Stomach smooth muscle (tissue), 2 donors: ENCODE results near the gene POLRMT.
"Not testable (repeated sequence)": the region's sequence is repeated elsewhere in the genome, so short reads cannot be mapped to it uniquely, and the experiment has no call there.

Experiments
- H3K27ac ChIP-seq: one replicate; pipeline ENCODE4 v1.7.0; 2013; ENCODE audit warnings: mild to moderate bottlenecking, low read length, inconsistent platforms
- H3K27me3 ChIP-seq, 2 donors: one replicate each; pipeline ENCODE4 v1.7.0; 2013; ENCODE audit warnings: low read length in 2 of 2; ENCODE audit not compliant: insufficient read depth in 2 of 2, control insufficient read depth in 1 of 2
- H3K36me3 ChIP-seq, 2 donors: one replicate each; pipeline ENCODE4 v1.7.0; 2013; ENCODE audit warnings: low read length in 2 of 2; ENCODE audit not compliant: control insufficient read depth in 2 of 2, insufficient read depth in 2 of 2
- H3K4me1 ChIP-seq: one replicate; pipeline ENCODE4 v1.7.0; 2013; ENCODE audit warnings: low read length; ENCODE audit not compliant: control insufficient read depth, insufficient read depth
- H3K4me3 ChIP-seq, 2 donors: one replicate each; pipeline ENCODE4 v1.7.0; 2013; ENCODE audit warnings: low read length in 2 of 2
- H3K9ac ChIP-seq, 2 donors: one replicate each; pipeline ENCODE4 v1.7.0; 2013; ENCODE audit warnings: low read length in 2 of 2, mild to moderate bottlenecking in 1 of 2
- H3K9me3 ChIP-seq, 2 donors: one replicate each; pipeline ENCODE4 v1.7.0; 2013; ENCODE audit warnings: low read length in 2 of 2; ENCODE audit not compliant: control insufficient read depth in 2 of 2
- donor health status: healthy.
- donor health status: Pancreatic carcinoma.

The POLRMT gene

GRCh38 chr19:622666-623065 is 10.7 kb downstream of the POLRMT start:
- Histone ChIP-seq H3K9ac (no peak overlapping the region), H3K4me1 (no peaks in the 10 kb centered on the region), H3K36me3 (peaks cover 8 to 25% of the 10 kb centered on the region in 2 donors), H3K27ac (no peak overlapping the region), H3K9me3 (no peaks in the 10 kb centered on the region), H3K4me3 (no peak overlapping the region), H3K27me3 (no peaks in the 10 kb centered on the region)

- H3K27ac ChIP-seq: no peak overlapping the region
- H3K27me3 ChIP-seq: no peaks in the 10 kb centered on the region
- H3K9me3 ChIP-seq: no peaks in the 10 kb centered on the region
- no peak overlapping the region for H3K4me3 ChIP-seq
- H3K36me3 ChIP-seq: peaks cover 8 to 27% of the 10 kb centered on the region in 2 donors
- H3K9ac ChIP-seq: no peak overlapping the region
- H3K4me1 ChIP-seq: no peaks in the 10 kb centered on the region
These were observed 11.5 kb downstream of the POLRMT start for GRCh38 chr19:621819-622218.

GRCh38 chr19:621191-621590 is 12.1 kb downstream of the POLRMT start:
- not testable (repeated sequence) for H3K9ac ChIP-seq, H3K4me1 ChIP-seq, H3K4me3 ChIP-seq, H3K9me3 ChIP-seq, H3K27me3 ChIP-seq, H3K27ac ChIP-seq
- H3K36me3 ChIP-seq: peaks cover 8 to 27% of the 10 kb centered on the region in 2 donors

- Histone ChIP-seq H3K27ac (no peak overlapping the region), H3K27me3 (peaks cover 0 to 3% of the 10 kb centered on the region in 2 donors), H3K4me1 (no peaks in the 10 kb centered on the region), H3K9ac (no peak overlapping the region), H3K36me3 (peaks cover 5 to 27% of the 10 kb centered on the region in 2 donors), H3K9me3 (no peaks in the 10 kb centered on the region), H3K4me3 (no peak overlapping the region)
These were observed 13.0 kb downstream of the POLRMT start for GRCh38 chr19:620166-620862.

GRCh38 chr19:619286-620002 is 13.9 kb downstream of the POLRMT start:
- Histone ChIP-seq H3K36me3 (peaks cover 0 to 24% of the 10 kb centered on the region in 2 donors), H3K4me3 (no peak overlapping the region)

GRCh38 chr19:618674-619285 is 14.6 kb downstream of the POLRMT start:
- Histone ChIP-seq H3K27me3 (peaks cover 0 to 3% of the 10 kb centered on the region in 2 donors), H3K9me3 (no peaks in the 10 kb centered on the region), H3K4me1 (no peaks in the 10 kb centered on the region), H3K4me3 (no peak overlapping the region), H3K27ac (no peak overlapping the region), H3K36me3 (peaks cover 0 to 24% of the 10 kb centered on the region in 2 donors), H3K9ac (no peak overlapping the region)

More at GRCh38 chr19:619286-620002, 13.9 kb downstream of the POLRMT start:
- Histone ChIP-seq H3K9ac (no peak overlapping the region), H3K27me3 (peaks cover 0 to 3% of the 10 kb centered on the region in 2 donors), H3K9me3 (no peaks in the 10 kb centered on the region), H3K27ac (no peak overlapping the region), H3K4me1 (no peaks in the 10 kb centered on the region)

- H3K4me3 ChIP-seq: no peak overlapping the region
- H3K36me3 ChIP-seq: peaks cover 0 to 21% of the 10 kb centered on the region in 2 donors
- H3K4me1 ChIP-seq: no peaks in the 10 kb centered on the region
- no peak overlapping the region for H3K9ac ChIP-seq
- H3K27me3 ChIP-seq: peaks cover 0 to 3% of the 10 kb centered on the region in 2 donors
- H3K9me3 ChIP-seq: no peaks in the 10 kb centered on the region
- H3K27ac ChIP-seq: no peak overlapping the region
These were observed 15.1 kb downstream of the POLRMT start for GRCh38 chr19:618247-618619.

GRCh38 chr19:617551-618246 is 15.6 kb downstream of the POLRMT start:
- H3K36me3 ChIP-seq: peaks cover 0 to 21% of the 10 kb centered on the region in 2 donors
- H3K9ac ChIP-seq: no peak overlapping the region
- H3K9me3 ChIP-seq: no peaks in the 10 kb centered on the region
- no peaks in the 10 kb centered on the region for H3K4me1 ChIP-seq
- H3K27ac ChIP-seq: no peak overlapping the region
- peaks cover 0 to 3% of the 10 kb centered on the region in 2 donors for H3K27me3 ChIP-seq
- H3K4me3 ChIP-seq: no peak overlapping the region

- Histone ChIP-seq H3K27ac (no peak overlapping the region), H3K9ac (no peak overlapping the region), H3K9me3 (no peaks in the 10 kb centered on the region), H3K36me3 (peaks cover 0 to 17% of the 10 kb centered on the region in 2 donors), H3K4me1 (no peaks in the 10 kb centered on the region), H3K4me3 (no peak overlapping the region), H3K27me3 (peaks cover 0 to 3% of the 10 kb centered on the region in 2 donors)
These were observed 16.4 kb downstream of the POLRMT start for GRCh38 chr19:616747-617526.
